NCI-H345 treated with DMSO at 0.1 percent for 48 hours (cell line): ENCODE measurements around the gene PCDHGB7.
"Not testable (repeated sequence)": the region's sequence is repeated elsewhere in the genome, so short reads cannot be mapped to it uniquely, and the experiment has no call there.

Experiments
- DNase-seq: peaks from one replicate; lab custom pipeline; 2025; ENCODE audit not compliant: unreplicated experiment; lab: John Stamatoyannopoulos, UW

The PCDHGB7 gene

DNA sequence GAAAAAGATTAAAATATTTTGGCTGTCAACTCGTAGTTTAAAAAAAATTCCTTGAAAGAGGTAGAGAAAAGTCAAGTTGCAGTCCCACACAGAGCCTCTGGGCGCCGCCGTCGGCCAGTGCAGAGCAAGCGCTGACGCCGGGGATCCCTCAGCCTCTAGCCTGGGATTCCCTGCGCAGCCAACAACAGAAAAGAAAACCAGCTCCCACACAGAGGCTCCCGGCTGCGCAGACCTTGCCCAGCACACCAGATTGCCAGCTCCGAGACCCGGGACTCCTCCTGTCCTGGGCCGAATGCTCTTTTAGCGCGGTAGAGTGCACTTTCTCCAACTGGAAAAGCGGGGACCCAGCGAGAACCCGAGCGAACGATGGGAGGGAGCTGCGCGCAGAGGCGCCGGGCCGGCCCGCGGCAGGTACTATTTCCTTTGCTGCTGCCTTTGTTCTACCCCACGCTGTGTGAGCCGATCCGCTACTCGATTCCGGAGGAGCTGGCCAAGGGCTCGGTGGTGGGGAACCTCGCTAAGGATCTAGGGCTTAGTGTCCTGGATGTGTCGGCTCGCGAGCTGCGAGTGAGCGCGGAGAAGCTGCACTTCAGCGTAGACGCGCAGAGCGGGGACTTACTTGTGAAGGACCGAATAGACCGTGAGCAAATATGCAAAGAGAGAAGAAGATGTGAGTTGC lies at the start of gene PCDHGB7:
TSS of gene PCDHGB7 (plus strand) at position 184 of the 679 bp plus-strand sequence. CDS start at position 367, 183 bp downstream.
- DNase-seq: not testable (repeated sequence)

GRCh38 chr5:141369994-141370848 lies 47.3 kb upstream of the PCDHGB7 start, which contains the start of gene PCDHGB3:
TSS of gene PCDHGB3 (plus strand) at chr5:141370242. CDS start at chr5:141370395, 153 bp downstream.
- no peak for DNase-seq

DNA sequence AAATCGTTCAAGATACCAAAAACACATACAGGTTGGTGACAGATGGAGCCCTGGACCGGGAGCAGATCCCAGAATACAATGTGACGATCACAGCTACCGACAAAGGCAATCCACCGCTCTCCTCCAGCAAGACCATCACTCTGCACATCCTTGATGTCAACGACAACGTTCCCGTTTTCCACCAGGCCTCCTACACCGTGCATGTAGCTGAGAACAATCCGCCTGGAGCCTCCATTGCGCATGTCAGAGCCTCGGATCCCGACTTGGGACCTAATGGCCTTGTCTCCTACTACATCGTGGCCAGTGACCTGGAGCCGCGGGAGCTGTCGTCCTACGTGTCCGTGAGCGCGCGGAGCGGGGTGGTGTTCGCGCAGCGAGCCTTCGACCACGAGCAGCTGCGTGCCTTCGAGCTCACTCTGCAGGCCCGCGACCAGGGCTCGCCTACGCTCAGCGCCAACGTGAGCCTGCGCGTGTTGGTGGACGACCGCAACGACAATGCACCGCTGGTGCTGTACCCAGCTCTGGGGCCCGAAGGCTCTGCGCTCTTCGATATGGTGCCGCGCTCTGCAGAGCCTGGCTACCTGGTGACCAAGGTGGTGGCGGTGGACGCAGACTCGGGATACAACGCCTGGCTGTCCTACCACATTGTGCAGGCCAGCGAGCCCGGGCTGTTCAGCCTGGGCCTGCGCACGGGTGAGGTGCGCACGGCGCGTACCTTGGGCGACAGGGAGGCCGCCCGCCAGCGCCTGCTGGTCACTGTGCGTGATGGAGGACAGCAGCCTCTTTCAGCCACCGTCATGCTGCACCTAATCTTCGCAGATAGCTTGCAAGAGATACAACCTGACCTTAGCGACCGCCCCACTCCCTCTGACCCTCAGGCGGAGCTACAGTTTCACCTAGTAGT lies 45.7 kb upstream of the PCDHGB7 start:
- DNase-seq: no peak

DNA sequence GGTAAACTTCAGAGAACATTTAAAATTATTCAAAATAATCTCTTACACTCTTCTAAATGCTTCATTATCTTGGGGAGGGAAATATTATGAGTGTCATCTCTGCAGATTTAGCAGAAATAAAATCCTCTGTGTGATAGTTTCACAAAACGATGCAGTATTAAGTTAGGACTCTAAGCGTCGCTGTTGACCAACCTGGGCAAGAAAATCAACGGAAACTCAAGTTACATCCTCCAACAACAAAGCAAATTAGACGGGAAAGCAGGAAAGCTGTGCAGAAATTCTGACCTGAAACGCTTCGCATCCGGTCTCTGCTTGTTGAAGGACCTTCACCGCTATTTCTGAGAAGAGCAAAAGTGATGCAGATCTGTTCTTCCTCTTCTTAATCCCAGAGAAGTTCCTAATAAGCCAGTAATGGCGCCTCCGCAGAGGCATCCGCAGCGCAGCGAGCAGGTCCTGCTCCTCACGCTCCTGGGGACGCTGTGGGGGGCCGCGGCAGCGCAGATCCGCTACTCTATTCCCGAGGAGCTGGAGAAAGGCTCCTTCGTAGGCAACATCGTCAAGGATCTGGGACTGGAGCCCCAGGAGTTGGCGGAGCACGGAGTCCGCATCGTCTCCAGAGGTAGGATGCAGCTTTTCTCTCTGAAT lies 43.7 kb upstream of the PCDHGB7 start, which contains the start of gene PCDHGA6:
TSS of gene PCDHGA6 (plus strand) at position 219 of the 645 bp plus-strand sequence. CDS start at position 412, 193 bp downstream.
- DNase-seq: no peak

DNA sequence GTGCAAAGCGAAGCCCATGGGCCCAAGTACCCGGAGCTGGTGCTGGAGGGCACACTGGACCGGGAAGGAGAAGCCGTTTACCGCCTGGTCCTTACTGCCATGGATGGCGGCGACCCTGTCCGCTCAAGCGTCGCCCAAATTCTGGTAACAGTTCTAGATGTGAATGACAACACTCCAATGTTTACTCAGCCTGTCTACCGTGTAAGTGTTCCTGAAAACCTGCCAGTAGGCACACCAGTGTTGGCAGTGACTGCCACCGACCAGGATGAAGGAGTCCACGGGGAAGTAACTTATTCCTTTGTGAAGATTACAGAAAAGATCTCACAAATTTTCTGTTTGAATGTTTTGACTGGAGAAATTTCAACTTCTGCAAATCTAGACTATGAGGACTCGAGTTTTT lies 42.9 kb upstream of the PCDHGB7 start:
- DNase-seq: no peak

- DNase-seq: not testable (repeated sequence)
Observed at GRCh38 chr5:141375444-141376155, 41.9 kb upstream of the PCDHGB7 start.

- DNase-seq: no peak
Observed at GRCh38 chr5:141382469-141383294, 34.8 kb upstream of the PCDHGB7 start, which contains the start of gene PCDHGA7. TSS of gene PCDHGA7 (plus strand) at chr5:141382742. CDS start at chr5:141382900, 158 bp downstream.

DNA sequence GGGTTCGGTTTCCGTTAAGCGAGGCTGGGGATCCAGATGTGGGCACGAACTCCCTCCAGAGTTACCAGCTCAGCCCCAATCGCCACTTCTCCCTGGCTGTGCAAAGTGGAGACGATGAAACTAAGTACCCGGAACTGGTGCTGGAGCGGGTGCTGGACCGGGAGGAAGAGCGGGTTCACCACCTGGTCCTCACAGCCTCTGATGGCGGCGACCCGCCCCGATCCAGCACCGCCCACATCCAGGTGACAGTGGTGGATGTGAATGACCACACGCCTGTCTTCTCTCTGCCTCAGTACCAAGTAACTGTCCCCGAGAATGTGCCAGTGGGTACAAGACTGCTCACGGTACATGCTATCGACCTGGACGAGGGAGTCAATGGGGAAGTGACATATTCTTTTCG lies 34.1 kb upstream of the PCDHGB7 start:
- no peak for DNase-seq

DNA sequence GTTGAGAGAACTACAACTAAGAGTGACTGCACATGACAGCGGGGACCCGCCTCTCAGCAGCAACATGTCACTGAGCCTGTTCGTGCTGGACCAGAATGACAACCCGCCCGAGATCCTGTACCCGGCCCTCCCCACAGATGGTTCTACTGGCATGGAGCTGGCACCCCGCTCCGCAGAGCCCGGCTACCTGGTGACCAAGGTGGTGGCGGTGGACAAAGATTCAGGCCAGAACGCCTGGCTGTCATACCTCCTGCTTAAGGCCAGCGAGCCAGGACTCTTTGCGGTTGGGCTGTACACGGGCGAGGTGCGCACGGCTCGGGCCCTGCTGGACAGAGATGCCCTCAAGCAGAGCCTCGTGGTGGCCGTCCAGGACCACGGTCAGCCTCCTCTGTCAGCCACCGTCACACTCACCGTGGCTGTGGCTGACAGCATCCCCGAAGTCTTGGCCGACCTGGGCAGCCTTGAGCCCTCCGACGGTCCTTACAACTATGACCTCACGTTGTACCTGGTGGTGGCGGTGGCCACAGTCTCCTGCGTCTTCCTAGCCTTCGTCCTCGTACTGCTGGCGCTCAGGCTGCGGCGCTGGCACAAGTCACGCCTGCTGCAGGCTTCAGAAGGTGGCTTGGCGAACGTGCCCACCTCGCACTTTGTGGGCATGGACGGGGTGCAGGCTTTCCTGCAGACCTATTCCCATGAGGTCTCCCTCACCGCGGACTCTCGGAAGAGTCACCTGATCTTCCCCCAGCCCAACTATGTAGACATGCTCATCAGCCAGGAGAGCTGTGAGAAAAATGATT lies 32.8 kb upstream of the PCDHGB7 start:
- DNase-seq: no peak

DNA sequence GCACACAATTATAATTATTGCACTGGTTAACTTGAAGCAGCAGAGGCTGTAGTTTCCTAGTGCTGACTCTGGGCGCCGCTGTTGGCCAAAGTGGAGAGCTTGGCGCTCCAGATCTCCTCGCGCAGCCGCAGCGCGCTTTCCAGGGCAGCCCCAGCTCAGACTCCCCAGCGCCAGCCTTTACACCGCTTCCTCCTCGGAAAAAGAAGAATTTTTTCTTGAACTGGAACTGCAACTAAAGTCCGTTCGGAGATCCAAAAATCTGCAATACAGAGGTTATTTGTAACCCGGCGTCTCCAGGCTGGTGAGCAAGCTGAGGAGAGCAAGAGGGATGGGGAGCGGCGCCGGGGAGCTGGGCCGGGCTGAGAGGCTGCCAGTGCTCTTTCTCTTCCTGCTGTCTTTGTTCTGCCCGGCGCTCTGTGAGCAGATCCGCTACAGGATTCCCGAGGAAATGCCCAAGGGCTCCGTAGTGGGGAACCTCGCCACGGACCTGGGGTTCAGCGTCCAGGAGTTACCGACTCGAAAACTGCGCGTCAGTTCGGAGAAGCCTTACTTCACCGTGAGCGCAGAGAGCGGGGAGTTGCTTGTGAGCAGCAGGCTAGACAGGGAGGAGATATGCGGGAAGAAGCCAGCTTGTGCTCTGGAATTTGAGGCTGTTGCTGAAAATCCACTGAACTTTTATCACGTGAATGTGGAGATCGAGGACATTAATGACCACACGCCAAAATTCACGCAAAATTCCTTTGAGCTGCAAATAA lies 29.7 kb upstream of the PCDHGB7 start, which contains the start of gene PCDHGB4:
TSS of gene PCDHGB4 (plus strand) at position 142 of the 755 bp plus-strand sequence. CDS start at position 329, 187 bp downstream.
- not testable (repeated sequence) for DNase-seq

- DNase-seq: no peak
Observed at GRCh38 chr5:141388661-141389060, 28.8 kb upstream of the PCDHGB7 start.

DNA sequence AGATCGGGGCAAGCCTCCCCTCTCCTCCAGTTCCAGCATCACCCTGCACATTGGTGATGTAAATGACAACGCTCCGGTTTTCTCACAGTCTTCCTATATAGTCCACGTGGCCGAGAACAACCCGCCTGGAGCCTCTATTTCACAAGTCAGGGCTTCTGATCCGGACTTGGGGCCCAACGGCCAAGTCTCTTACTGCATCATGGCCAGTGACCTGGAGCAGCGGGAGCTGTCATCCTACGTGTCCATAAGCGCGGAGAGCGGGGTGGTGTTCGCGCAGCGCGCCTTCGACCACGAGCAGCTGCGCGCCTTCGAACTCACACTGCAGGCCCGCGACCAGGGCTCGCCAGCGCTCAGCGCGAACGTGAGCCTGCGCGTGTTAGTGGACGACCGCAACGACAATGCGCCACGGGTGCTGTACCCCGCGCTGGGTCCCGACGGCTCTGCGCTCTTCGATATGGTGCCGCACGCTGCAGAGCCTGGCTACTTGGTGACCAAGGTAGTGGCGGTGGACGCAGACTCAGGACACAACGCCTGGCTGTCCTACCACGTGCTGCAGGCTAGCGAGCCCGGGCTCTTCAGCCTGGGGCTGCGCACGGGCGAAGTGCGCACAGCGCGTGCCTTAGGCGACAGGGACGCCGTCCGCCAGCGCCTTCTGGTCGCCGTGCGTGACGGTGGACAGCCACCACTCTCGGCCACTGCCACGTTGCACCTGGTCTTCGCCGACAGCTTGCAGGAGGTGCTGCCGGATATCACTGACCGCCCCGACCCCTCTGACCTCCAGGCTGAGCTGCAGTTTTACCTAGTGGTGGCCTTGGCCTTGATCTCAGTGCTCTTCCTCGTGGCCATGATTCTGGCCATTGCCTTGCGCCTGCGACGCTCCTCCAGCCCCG lies 28.1 kb upstream of the PCDHGB7 start:
- no peak for DNase-seq

DNA sequence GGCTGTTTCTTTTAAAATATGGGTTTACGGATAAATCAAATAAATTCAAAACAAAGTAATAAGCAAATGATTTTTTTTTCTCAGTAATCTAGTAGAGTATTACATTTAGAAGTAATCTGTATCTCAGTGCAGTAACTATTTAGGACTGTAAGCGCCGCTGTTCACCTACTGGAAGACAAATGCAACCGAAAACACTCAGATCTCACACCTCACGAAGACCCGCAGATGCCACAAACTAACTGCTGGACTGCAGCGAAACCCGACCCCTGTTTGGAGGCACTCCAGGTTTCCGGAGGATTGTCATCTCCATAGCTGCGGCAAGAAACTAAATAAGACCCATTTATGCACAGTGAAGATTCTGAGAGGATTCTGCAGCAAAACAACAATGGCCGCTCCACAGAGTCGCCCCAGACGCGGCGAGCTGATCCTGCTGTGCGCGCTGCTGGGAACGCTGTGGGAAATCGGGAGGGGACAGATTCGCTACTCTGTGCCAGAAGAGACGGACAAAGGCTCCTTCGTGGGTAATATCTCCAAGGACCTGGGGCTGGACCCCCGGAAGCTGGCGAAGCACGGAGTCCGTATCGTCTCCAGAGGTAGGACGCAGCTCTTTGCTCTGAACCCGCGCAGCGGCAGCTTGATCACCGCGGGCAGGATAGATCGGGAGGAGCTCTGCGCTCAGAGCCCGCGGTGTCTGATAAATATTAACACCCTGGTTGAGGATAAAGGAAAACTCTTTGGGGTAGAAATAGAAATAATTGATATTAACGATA lies 24.9 kb upstream of the PCDHGB7 start, which contains the start of gene PCDHGA8:
TSS of gene PCDHGA8 (plus strand) at position 205 of the 770 bp plus-strand sequence. CDS start at position 386, 181 bp downstream.
- DNase-seq: no peak

GRCh38 chr5:141393267-141393666 lies 24.2 kb upstream of the PCDHGB7 start:
- no peak for DNase-seq
